GM18861 (cell line): Measurements from ENCODE around the gene HHIPL1.
"Not testable (repeated sequence)": the region's sequence is repeated elsewhere in the genome, so short reads cannot be mapped to it uniquely, and the experiment has no call there.

Source experiments
- ATAC-seq: cut with Tn5 transposase; IDR thresholded peaks from one replicate; pipeline ENCODE4 v1.9.1; 2021; ENCODE audit not compliant: unreplicated experiment

The HHIPL1 gene

GRCh38 chr14:99632410-99633035 lies 12.4 kb upstream of the HHIPL1 start:
- ATAC-seq, result no peak

DNA sequence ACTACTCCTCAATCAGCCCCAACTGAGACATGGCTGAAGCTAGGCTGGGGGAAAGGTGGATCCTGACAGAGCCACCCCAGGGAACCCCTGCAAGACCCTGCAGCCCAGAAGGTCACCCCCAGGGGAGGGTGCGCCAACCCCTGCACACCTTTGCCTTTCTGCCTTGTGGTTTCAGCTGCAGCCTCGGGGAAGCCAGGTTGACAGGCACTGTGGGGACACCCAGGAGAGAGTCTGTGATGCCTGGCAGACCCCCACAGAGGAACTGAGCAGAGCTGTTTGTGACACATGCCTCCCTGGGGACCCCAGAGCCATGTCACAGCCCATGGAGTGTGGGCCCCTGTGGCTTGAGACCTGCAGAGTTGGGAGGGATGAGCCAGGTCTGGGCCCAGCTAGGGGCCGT lies 11.8 kb upstream of the HHIPL1 start:
- ATAC-seq, result no peak

DNA sequence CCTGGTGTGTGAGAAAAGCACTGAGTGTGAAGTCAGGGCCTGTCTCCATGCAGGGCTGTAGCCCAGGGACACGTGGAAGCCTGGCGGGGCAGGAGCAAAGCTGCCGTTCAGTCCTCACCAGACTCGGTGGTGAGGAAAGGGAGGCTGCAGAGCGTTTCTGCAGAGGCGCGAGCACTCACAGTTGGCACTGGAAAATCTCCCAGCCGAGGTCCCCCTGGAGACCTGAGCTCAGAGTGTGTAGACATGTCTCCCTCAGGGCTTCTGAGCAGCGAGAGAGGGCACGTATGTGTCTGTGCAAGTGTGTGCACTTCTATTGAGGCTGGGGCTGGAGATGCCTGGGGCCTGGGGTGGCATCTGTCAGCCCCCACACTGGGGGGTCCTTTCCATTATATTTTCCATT lies 11.0 kb upstream of the HHIPL1 start:
- no peak for ATAC-seq

GRCh38 chr14:99634443-99634842 lies 10.5 kb upstream of the HHIPL1 start:
- no peak for ATAC-seq

DNA sequence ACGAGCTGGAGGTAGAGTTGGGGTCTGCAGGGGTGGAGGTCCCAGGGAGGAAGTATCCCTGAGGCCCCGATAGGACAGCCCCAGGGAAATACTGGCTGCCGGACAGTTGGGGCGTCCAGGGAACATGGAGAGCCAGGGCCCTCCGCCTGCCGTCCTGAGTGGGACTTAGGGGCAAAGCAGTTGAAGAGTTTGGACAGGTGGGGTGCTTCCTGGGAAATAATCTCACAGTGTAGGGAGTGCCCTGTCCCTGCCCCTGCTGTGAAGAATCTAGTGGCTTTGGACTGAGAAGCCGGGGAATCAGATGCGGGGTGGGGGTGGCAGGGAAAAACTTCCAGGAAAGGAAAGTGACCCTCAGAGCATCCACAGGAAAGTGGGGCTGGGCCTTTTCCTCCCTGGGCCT lies 9.8 kb upstream of the HHIPL1 start:
- ATAC-seq, result no peak

DNA sequence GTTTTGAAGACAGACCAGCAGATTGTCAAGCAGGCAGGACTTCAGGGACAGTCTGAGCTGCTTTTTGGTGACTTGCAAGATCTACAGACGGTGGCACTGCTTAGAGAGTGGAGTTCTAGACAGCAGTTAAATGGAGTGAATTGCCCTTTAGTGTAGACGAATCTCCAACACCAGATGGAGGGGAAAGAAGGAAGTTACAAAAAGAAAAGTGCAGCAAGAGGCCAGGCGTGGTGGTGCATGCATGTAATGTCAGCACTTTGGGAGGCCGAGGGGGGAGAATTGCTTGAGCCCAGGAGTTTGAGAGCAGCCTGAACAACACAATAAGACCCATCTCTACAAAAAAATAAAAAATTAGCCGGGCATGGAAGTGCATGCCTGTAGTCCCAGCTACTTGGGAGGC lies 8.4 kb upstream of the HHIPL1 start:
- no peak for ATAC-seq

DNA sequence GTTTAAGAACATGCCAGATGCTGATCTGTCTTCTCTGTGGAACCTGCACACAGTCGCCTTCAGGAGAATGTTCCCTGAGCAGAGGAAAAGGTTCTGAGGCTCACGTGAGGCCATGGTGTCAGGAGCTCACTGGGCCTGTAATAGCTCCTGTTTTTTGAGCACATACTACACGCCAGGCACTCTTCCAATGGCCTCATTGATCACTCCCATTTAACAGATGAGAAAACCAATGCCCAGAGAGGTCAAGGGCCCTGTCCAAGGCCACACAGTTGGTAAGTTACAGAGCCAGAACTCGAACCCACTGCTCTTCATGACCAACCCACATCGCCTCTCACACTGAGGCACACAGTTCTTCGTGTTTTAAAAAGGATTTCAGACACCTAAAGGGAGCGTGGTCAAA lies 7.3 kb upstream of the HHIPL1 start:
- ATAC-seq, result no peak

DNA sequence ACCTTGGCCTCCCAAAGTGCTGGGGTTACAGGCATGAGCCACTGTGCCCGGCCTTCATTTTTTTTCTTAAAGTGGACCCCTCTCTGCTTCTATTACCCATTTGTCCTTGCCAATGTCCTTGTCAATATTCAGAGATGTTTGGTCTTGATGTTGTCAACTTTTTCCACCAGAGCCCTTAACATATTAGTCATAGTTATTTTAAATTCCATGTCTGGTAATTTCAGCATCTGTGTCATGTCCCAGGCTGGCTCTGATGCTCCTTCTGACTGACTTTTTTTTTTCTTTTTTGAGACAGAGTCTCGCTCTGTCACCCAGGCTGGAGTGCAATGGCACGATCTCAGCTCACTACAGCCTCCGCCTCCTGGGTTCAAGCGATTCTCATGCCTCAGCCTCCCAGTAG lies 2.2 kb upstream of the HHIPL1 start:
- not testable (repeated sequence) for ATAC-seq

DNA sequence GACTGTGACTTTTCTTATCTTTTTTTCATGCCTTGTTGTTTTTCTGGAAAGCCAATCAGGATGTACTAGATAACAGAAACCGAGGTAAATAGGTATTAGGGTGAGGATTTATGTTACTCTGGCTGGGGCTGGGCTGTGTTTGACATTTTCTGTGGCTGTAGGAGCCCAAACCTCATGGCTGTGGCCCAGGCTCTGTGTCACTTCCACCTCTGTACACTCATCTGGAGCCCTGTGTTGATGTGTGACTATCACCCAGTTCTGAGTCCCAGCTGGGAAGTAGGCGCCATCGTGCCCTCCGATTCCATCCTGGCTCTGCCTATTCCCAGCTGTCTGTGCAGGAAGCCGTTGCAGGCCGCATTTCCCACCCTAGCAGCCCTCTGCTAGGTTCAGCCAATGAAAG lies 1.6 kb upstream of the HHIPL1 start:
- no peak for ATAC-seq

DNA sequence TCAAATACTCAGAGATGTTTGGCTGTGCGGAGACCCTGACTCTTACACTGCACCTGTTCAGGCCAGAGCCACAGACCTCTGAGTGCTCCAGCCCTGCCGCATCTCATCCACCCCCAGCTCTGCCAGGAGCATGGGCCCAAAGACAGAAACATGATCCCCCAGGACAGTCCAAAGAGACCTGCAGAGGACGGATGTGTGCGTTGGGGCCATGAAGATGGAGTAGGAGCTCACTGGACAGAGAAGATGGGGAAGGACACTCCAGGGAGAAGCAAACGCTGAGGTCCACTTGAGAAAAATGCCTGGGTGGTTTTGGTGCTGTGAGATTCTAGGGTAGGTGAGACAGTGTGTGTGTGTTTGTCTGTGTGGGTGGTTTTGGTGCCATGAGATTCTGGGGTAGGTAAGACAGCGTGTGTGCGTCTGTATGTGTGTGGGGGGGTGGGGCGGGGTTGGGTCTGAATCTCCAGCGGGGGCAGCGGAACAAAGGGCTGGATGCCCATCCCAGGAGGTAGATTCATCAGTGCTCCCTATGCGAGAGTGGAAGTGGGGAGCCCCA lies 818 bp upstream of the HHIPL1 start:
- no peak for ATAC-seq

- no peak for ATAC-seq
These were observed 896 bp downstream of the HHIPL1 start for GRCh38 chr14:99645545-99646505.

DNA sequence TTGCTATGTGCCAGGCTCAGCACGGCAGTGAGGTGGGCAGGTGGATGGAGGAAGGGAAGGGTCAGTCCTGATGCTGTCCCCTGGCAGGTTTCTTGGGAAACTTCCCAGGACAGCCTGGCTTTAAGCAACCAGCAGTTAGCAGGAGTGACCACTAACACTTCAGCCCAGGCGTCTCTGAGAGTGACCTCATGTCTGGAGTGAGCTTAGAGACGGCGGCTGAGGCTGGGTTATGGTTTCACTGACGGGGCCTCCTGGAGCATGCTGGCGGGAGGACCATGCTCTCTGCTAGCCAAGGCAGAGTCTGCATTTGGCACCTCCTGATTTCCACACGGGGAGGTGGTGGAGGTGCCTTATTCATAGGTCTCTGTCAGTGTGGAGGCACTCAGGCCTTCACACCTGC lies 2.5 kb downstream of the HHIPL1 start:
- ATAC-seq, result no peak

- no peak for ATAC-seq
These were observed 3.3 kb downstream of the HHIPL1 start for GRCh38 chr14:99648027-99648784.

DNA sequence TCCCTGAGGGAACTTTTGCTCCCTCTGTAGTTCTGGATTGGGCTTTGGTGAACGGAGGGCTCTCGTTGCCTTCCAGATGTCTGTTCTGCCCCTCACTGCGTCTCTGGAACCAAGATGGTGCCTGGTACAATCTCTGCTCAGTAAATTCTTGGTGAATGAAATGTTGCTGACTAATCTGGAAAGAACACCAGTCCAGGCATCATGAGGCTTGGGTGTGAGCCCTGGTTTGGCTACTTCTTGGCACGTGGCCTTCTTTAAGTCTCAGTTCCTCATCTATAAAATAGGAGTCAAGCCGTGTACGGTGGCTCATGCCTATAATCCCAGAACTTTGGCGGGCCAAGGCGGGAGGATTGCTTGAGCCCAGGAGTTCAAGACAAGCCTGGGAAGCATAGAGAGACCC lies 4.3 kb downstream of the HHIPL1 start:
- ATAC-seq, result no peak

DNA sequence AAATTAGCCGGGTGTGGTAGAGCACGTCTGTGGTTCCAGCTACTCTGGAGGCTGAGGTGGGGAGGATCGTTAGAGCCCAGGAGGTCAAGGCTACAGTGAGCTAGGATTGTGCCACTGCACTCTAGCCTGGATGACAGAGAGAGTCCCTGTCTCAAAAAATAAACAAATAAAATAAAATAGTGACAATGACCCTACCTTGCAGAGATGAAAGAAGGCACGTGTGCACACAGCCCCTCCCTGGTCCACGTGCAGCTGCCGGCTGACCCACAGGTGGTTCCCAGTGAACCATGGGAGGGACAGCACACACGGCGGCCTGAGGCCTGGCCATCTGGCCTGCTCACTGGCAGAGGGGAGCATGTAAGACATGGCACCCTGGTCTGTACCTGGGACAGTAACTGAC lies 4.7 kb downstream of the HHIPL1 start:
- ATAC-seq, result no peak

DNA sequence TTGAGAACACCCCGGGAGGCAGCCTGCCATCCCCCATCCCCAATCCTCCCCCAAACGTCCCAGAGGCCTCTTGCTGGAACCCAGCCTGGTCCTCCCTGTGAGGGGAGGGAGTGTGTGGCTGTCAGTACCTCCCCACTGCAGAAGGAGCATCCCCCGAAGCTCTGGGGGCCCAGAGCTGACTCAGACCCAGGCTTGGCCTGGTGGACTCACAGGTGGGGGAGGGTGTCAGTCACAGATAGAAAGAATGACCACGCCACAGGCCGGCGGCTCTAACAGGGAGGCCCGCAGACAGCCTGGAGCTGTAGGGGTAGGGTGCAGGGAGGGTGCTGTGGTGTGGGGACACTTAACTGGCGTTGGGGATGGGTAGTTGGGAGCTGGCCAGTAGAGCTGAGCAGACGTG lies 5.3 kb downstream of the HHIPL1 start:
- no peak for ATAC-seq

- ATAC-seq, result no peak
These were observed 7.2 kb downstream of the HHIPL1 start for GRCh38 chr14:99651953-99652746.

GRCh38 chr14:99654235-99654985 lies 9.5 kb downstream of the HHIPL1 start:
- ATAC-seq, result no peak

- ATAC-seq, result no peak
These were observed 10.6 kb downstream of the HHIPL1 start for GRCh38 chr14:99655521-99655920.

DNA sequence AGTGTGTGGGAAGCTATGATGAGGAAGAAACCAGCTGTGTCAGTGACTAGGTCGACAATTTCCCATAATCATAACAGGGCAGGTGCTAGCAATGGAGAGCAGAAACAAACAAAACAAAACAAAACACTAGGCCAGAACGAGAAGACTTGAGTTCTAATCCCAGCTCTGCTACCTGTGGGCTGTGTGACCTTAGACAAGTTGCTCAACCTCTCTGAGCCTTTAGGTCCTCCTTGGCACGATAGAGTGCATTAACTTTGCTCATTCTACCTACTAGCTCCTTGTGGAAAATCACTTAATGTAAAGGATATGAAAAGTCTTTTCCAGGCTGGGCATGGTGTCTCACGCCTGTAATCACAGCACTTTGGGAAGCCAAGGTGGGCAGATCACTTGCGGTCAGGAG lies 11.2 kb downstream of the HHIPL1 start:
- ATAC-seq, result no peak
